Trophoblast cell (in vitro differentiated cells and primary cell): ENCODE measurements around the gene OR8G1.
"Not testable (repeated sequence)": the region's sequence is repeated elsewhere in the genome, so short reads cannot be mapped to it uniquely, and the experiment has no call there.

Experiments
- DNase-seq, 2 donors: peaks; one replicate each; pipeline ENCODE4 v3.0.0-alpha.2; 2016
- H2AFZ ChIP-seq: 2 replicates; pipeline ENCODE4 v1.6.1; 2013; ENCODE audit warnings: low read length, moderate library complexity, mild to moderate bottlenecking; ENCODE audit not compliant: insufficient read depth, poor library complexity
- H2AK5ac ChIP-seq: 2 replicates; pipeline ENCODE4 v1.6.1; 2013; ENCODE audit warnings: mild to moderate bottlenecking, low read length
- H2BK120ac ChIP-seq: 2 replicates; pipeline ENCODE4 v1.6.1; 2013; ENCODE audit warnings: low read length, mild to moderate bottlenecking, moderate library complexity; ENCODE audit not compliant: insufficient read depth, poor library complexity
- H2BK12ac ChIP-seq: 2 replicates; pipeline ENCODE4 v1.6.1; 2013; ENCODE audit warnings: mild to moderate bottlenecking, low read length, moderate library complexity
- H2BK5ac ChIP-seq: 2 replicates; pipeline ENCODE4 v1.6.1; 2013; ENCODE audit warnings: low read length, low read depth, moderate library complexity, mild to moderate bottlenecking; ENCODE audit not compliant: poor library complexity
- H3K14ac ChIP-seq: 2 replicates; pipeline ENCODE4 v1.6.1; 2013; ENCODE audit warnings: mild to moderate bottlenecking, low read length
- H3K18ac ChIP-seq: 2 replicates; pipeline ENCODE4 v1.6.1; 2013; ENCODE audit warnings: mild to moderate bottlenecking, low read length
- H3K23ac ChIP-seq: 2 replicates; pipeline ENCODE4 v1.6.1; 2013; ENCODE audit warnings: low read length
- H3K27ac ChIP-seq: 2 replicates; pipeline ENCODE4 v1.5.1; 2013; ENCODE audit warnings: low read depth, mild to moderate bottlenecking, inconsistent platforms, low read length, moderate library complexity
- H3K27me3 ChIP-seq: 2 replicates; pipeline ENCODE4 v1.6.1; 2013; ENCODE audit warnings: inconsistent platforms, mild to moderate bottlenecking, low read length, moderate library complexity; ENCODE audit not compliant: insufficient read depth
- H3K36me3 ChIP-seq, 2 experiments: 1 replicate in 1 of 2; 2 replicates in 1 of 2; pipeline ENCODE4 v1.6.1; 2013; ENCODE audit warnings: low read length in 2 of 2, mild to moderate bottlenecking in 2 of 2, moderate library complexity in 1 of 2; ENCODE audit not compliant: insufficient read depth in 2 of 2, control insufficient read depth in 1 of 2
- H3K4ac ChIP-seq: 2 replicates; pipeline ENCODE4 v1.6.1; 2013; ENCODE audit warnings: low read depth, mild to moderate bottlenecking, low read length, moderate library complexity
- H3K4me1 ChIP-seq, 2 experiments: 1 replicate in 1 of 2; 2 replicates in 1 of 2; pipeline ENCODE4 v1.6.1; 2013; ENCODE audit warnings: low read length in 2 of 2, mild to moderate bottlenecking in 2 of 2, moderate library complexity in 1 of 2; ENCODE audit not compliant: insufficient read depth in 2 of 2, control insufficient read depth in 1 of 2
- H3K4me2 ChIP-seq: 2 replicates; pipeline ENCODE4 v1.6.1; 2013; ENCODE audit warnings: inconsistent platforms, mild to moderate bottlenecking, low read length, moderate library complexity
- H3K4me3 ChIP-seq: 2 replicates; pipeline ENCODE4 v1.5.1; 2013; ENCODE audit warnings: mild to moderate bottlenecking, low read depth, low read length, inconsistent platforms
- H3K79me1 ChIP-seq: one replicate; pipeline ENCODE4 v1.6.1; 2013; ENCODE audit warnings: low read length
- H3K79me2 ChIP-seq: 2 replicates; pipeline ENCODE4 v1.6.1; 2013; ENCODE audit warnings: low read length, mild to moderate bottlenecking; ENCODE audit not compliant: control insufficient read depth, insufficient read depth, poor library complexity
- H3K9ac ChIP-seq: 2 replicates; pipeline ENCODE4 v1.6.1; 2013; ENCODE audit warnings: mild to moderate bottlenecking, low read length
- H3K9me3 ChIP-seq: 2 replicates; pipeline ENCODE4 v1.6.1; 2013; ENCODE audit warnings: low read depth, mild to moderate bottlenecking, control low read depth, inconsistent platforms, low read length; ENCODE audit not compliant: insufficient read depth
- H4K12ac ChIP-seq: 2 replicates; pipeline ENCODE4 v1.6.1; 2013; ENCODE audit warnings: low read depth, mild to moderate bottlenecking, low read length, moderate library complexity
- H4K8ac ChIP-seq: 2 replicates; pipeline ENCODE4 v1.6.1; 2013; ENCODE audit warnings: low read depth, mild to moderate bottlenecking, low read length, moderate library complexity
- H4K91ac ChIP-seq: one replicate; pipeline ENCODE4 v1.6.1; 2013; ENCODE audit warnings: low read depth, mild to moderate bottlenecking, low read length, moderate library complexity
- WGBS: extraction: QIAGEN DNeasy Blood & Tissue Kit; methylation state at CpG from one replicate; pipeline ENCODE4 v1.1.7; 2013; ENCODE audit warnings: missing lambda C conversion rate; ENCODE audit not compliant: insufficient read length, insufficient coverage; ENCODE audit errors: extremely low coverage; 5-methylcytosine and 5-hydroxymethylcytosine counted together

OR8G1 gene

DNA sequence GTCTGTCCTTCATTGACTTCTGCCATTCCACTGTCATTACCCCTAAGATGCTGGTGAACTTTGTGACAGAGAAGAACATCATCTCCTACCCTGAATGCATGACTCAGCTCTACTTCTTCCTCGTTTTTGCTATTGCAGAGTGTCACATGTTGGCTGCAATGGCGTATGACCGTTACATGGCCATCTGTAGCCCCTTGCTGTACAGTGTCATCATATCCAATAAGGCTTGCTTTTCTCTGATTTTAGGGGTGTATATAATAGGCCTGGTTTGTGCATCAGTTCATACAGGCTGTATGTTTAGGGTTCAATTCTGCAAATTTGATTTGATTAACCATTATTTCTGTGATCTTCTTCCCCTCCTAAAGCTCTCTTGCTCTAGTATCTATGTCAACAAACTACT is 9.0 kb downstream of the OR8G1 start:
- H3K23ac ChIP-seq, H2BK5ac ChIP-seq, H3K27ac ChIP-seq, H2BK120ac ChIP-seq, H3K27me3 ChIP-seq, H3K4ac ChIP-seq, H3K9me3 ChIP-seq, H2BK12ac ChIP-seq, DNase-seq, H4K91ac ChIP-seq, H4K12ac ChIP-seq, H2AFZ ChIP-seq, H3K14ac ChIP-seq, H3K36me3 ChIP-seq, H3K4me3 ChIP-seq, H3K79me1 ChIP-seq, H3K9ac ChIP-seq, H3K4me1 ChIP-seq, H4K8ac ChIP-seq, H3K79me2 ChIP-seq, H3K18ac ChIP-seq, H3K4me2 ChIP-seq, H2AK5ac ChIP-seq: not testable (repeated sequence)
- no CpG with 5 or more reads among the region's 3 CpGs for WGBS

DNA sequence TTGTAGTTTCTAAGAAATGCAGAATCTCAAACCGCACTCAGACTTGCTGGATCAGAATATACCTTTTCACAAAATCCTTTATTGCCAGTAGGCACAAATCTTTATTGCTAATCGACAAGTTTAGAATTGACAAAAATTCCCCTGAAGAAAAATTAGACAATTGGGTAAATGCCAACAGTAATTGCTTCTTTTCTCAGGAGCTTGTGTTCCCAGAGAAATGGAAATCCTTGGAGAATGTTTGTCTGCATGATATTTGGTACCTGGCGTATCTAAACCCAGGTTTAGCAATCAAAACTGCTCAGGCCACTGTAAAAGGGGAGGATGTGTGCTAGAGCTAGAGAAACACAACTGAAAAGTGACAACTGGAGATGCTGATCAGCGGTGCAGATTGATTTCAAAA is 15.2 kb downstream of the OR8G1 start, which contains the start of gene OR8G5:
OR8G5 (plus strand) TSS at position 301 of the 400 bp plus-strand sequence. CDS start 8,556 bp downstream, outside the sequence.
- Histone ChIP-seq H3K14ac (no peak within 1 kb of the TSS), H3K4ac (no peak within 1 kb of the TSS), H3K4me3 (no peak within 1 kb of the TSS), H3K27ac (no peak within 1 kb of the TSS), H3K4me1 (no peaks in the 10 kb centered on the region), H2BK12ac (no peak within 1 kb of the TSS), H4K91ac (no peak within 1 kb of the TSS), H3K36me3 (no peaks in the 10 kb centered on the region), H3K9me3 (no peaks in the 10 kb centered on the region), H2AK5ac (no peak within 1 kb of the TSS), H3K9ac (no peak within 1 kb of the TSS), H4K8ac (no peak within 1 kb of the TSS), H3K79me2 (no peaks in the 10 kb centered on the region), H3K27me3 (peaks cover 2% of the 10 kb centered on the region), H2BK5ac (no peak within 1 kb of the TSS), H3K23ac (no peak within 1 kb of the TSS), H4K12ac (no peak within 1 kb of the TSS), H2AFZ (no peak within 1 kb of the TSS), H2BK120ac (no peak within 1 kb of the TSS), H3K18ac (no peak within 1 kb of the TSS), H3K79me1 (no peaks in the 10 kb centered on the region), H3K4me2 (no peak within 1 kb of the TSS)
- WGBS: no CpG with 5 or more reads among the region's 4 CpGs
- no peak for DNase-seq

DNA sequence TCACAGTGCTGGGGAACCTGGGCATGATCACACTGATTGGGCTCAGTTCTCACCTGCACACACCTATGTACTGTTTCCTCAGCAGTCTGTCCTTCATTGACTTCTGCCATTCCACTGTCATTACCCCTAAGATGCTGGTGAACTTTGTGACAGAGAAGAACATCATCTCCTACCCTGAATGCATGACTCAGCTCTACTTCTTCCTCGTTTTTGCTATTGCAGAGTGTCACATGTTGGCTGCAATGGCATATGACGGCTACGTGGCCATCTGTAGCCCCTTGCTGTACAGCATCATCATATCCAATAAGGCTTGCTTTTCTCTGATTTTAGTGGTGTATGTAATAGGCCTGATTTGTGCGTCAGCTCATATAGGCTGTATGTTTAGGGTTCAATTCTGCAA is 24.1 kb downstream of the OR8G1 start:
- not testable (repeated sequence) for H4K91ac ChIP-seq, H3K23ac ChIP-seq, H2AK5ac ChIP-seq, H4K8ac ChIP-seq, H3K79me2 ChIP-seq, H3K14ac ChIP-seq, H3K36me3 ChIP-seq, H3K9ac ChIP-seq, H2BK120ac ChIP-seq, H3K79me1 ChIP-seq, H2AFZ ChIP-seq, H3K4ac ChIP-seq, H3K4me3 ChIP-seq, H2BK12ac ChIP-seq, H3K9me3 ChIP-seq, H3K4me1 ChIP-seq, H4K12ac ChIP-seq, H3K18ac ChIP-seq, H3K27me3 ChIP-seq, H3K27ac ChIP-seq, H3K4me2 ChIP-seq, H2BK5ac ChIP-seq
- no CpG with 5 or more reads among the region's 4 CpGs for WGBS
- peak in 1 of 2 donors; percentile 14 for DNase-seq

DNA sequence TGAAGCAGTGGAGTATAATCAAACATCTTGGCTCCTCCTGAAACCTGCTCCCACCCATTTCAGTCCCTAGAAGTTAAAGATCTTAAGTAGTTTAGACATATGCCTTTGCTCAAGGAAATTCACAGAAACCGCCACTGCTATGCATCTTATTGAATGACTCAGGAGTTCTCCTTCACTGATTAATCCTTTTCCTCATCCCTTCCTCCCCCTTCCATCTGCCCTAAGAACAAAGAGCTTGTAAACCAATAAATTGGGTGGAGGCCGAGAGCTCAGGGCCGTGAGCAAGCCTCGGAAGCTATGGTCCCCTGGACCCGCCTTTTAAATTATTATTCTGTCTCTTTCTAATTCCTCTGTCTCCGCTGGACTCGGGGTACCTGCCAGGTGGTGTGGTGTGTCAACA is 30.0 kb downstream of the OR8G1 start:
- not testable (repeated sequence) for H3K79me2 ChIP-seq, H4K91ac ChIP-seq, H3K36me3 ChIP-seq, H4K12ac ChIP-seq, H2BK120ac ChIP-seq, H2AFZ ChIP-seq, H3K27me3 ChIP-seq, H3K27ac ChIP-seq, H2BK5ac ChIP-seq, H3K9me3 ChIP-seq, H3K4me1 ChIP-seq, H3K4me3 ChIP-seq, H2BK12ac ChIP-seq, H4K8ac ChIP-seq, H2AK5ac ChIP-seq, H3K23ac ChIP-seq, H3K4me2 ChIP-seq, H3K4ac ChIP-seq, H3K9ac ChIP-seq, H3K14ac ChIP-seq, H3K79me1 ChIP-seq, DNase-seq, H3K18ac ChIP-seq
- WGBS: no CpG with 5 or more reads among the region's 7 CpGs
